Activated T-cell treated with anti-CD3 and anti-CD28 coated beads, Interleukin-2, amount 50 U/mL, for 72 hours (primary cell): ENCODE measurements around the gene AFF2. TPM values are rescaled to one million over a fixed set of nuclear protein-coding genes. Genes with fewer than 3 reads are reported as not detected.
"Not testable (repeated sequence)": the region's sequence is repeated elsewhere in the genome, so short reads cannot be mapped to it uniquely, and the experiment has no call there.

Source experiments
- ATAC-seq, 2 donors: fragments of 150-1000 bp; cut with Tn5 transposase; replicated peaks in 1 of 2; 2 replicates each; pipeline ENCODE4 v1.10.0; 2021; ENCODE audit warnings: moderate library complexity in 2 of 2, mild to moderate bottlenecking in 1 of 2
- DNase-seq, 2 donors: peaks; one replicate each; pipeline ENCODE4 v3.0.0; 2021 to 2022; ENCODE audit warnings: mixed read lengths in 1 of 2
- H3K27ac Mint-ChIP-seq: one replicate; pipeline ENCODE4 v1.8.0; 2022; ENCODE audit warnings: mild to moderate bottlenecking, moderate library complexity, mixed read lengths
- H3K27me3 Mint-ChIP-seq: one replicate; pipeline ENCODE4 v1.8.0; 2022; ENCODE audit warnings: low read depth, mixed read lengths
- H3K36me3 Mint-ChIP-seq, 2 donors: one replicate each; pipeline ENCODE4 v1.8.0; 2022; ENCODE audit warnings: mixed read lengths in 2 of 2, mild to moderate bottlenecking in 1 of 2; ENCODE audit not compliant: insufficient read depth in 2 of 2
- H3K4me1 Mint-ChIP-seq: one replicate; pipeline ENCODE4 v1.8.0; 2022; ENCODE audit warnings: low read depth, mixed read lengths
- H3K4me3 Mint-ChIP-seq, 2 donors: one replicate each; pipeline ENCODE4 v1.8.0; 2022; ENCODE audit warnings: mild to moderate bottlenecking in 2 of 2, mixed read lengths in 2 of 2, moderate library complexity in 2 of 2
- H3K9me3 Mint-ChIP-seq, 2 donors: one replicate each; pipeline ENCODE4 v1.8.0; 2022; ENCODE audit warnings: mixed read lengths in 2 of 2
- total RNA-seq, 2 donors: library from RNA; stranded (reverse); gene quantifications; one replicate each; pipeline ENCODE4 v1.2.3, GENCODE V29; 2022

Gene AFF2
- total RNA-seq, 2 donors from 2014 or later: 1.4 to 2.8 TPM

- DNase-seq: no peak
- H3K36me3 Mint-ChIP-seq: no peaks in the 10 kb centered on the region
- H3K27me3 Mint-ChIP-seq: peaks cover 12% of the 10 kb centered on the region
- H3K9me3 Mint-ChIP-seq: no peaks in the 10 kb centered on the region
- no peak overlapping the region for H3K27ac Mint-ChIP-seq
- ATAC-seq: no peak
- no peak overlapping the region for H3K4me3 Mint-ChIP-seq
- no peaks in the 10 kb centered on the region for H3K4me1 Mint-ChIP-seq
Measured at GRCh38 chrX:148647651-148648050, 147.2 kb downstream of the AFF2 start.

GRCh38 chrX:148649145-148649795 lies 148.9 kb downstream of the AFF2 start:
- Mint-ChIP-seq H3K27ac (no peak overlapping the region), H3K36me3 (no peaks in the 10 kb centered on the region), H3K4me1 (no peaks in the 10 kb centered on the region), H3K9me3 (no peaks in the 10 kb centered on the region), H3K4me3 (no peak overlapping the region), H3K27me3 (peaks cover 12% of the 10 kb centered on the region)
- ATAC-seq: peak in 1 of 2 donors; percentile 52
- DNase-seq: no peak

GRCh38 chrX:148658115-148658730 lies 157.8 kb downstream of the AFF2 start:
- H3K27me3 Mint-ChIP-seq: peaks cover 6% of the 10 kb centered on the region
- H3K4me1 Mint-ChIP-seq: peaks cover 5% of the 10 kb centered on the region
- H3K9me3 Mint-ChIP-seq: no peaks in the 10 kb centered on the region
- H3K4me3 Mint-ChIP-seq: no peak overlapping the region
- no peaks in the 10 kb centered on the region for H3K36me3 Mint-ChIP-seq
- DNase-seq (no peak), ATAC-seq (no peak)
- H3K27ac Mint-ChIP-seq: no peak overlapping the region

- H3K4me1 Mint-ChIP-seq: peaks cover 5% of the 10 kb centered on the region
- no peak for DNase-seq
- H3K27ac Mint-ChIP-seq: no peak overlapping the region
- H3K9me3 Mint-ChIP-seq: no peaks in the 10 kb centered on the region
- no peak overlapping the region for H3K4me3 Mint-ChIP-seq
- peaks cover 10% of the 10 kb centered on the region for H3K27me3 Mint-ChIP-seq
- no peaks in the 10 kb centered on the region for H3K36me3 Mint-ChIP-seq
- no peak for ATAC-seq
Measured at GRCh38 chrX:148659481-148659880, 159.1 kb downstream of the AFF2 start.

- Mint-ChIP-seq H3K27me3 (peaks cover 17% of the 10 kb centered on the region), H3K4me3 (no peak overlapping the region), H3K27ac (no peak overlapping the region), H3K36me3 (peaks cover 0 to 2% of the 10 kb centered on the region in 2 donors), H3K4me1 (peaks cover 5% of the 10 kb centered on the region), H3K9me3 (peaks cover 2 to 4% of the 10 kb centered on the region in 2 donors)
- peak in 1 of 2 donors; percentile 36 for ATAC-seq
- no peak for DNase-seq
Measured at GRCh38 chrX:148661035-148661434, 160.6 kb downstream of the AFF2 start.

GRCh38 chrX:148662014-148662413 lies 161.6 kb downstream of the AFF2 start:
- no peak overlapping the region for H3K4me3 Mint-ChIP-seq
- peaks cover 5% of the 10 kb centered on the region for H3K4me1 Mint-ChIP-seq
- peaks cover 17% of the 10 kb centered on the region for H3K27me3 Mint-ChIP-seq
- H3K36me3 Mint-ChIP-seq: peaks cover 0 to 2% of the 10 kb centered on the region in 2 donors
- no peak for DNase-seq
- ATAC-seq: no peak
- peaks cover 2 to 4% of the 10 kb centered on the region in 2 donors for H3K9me3 Mint-ChIP-seq
- no peak overlapping the region for H3K27ac Mint-ChIP-seq

- peaks cover 4 to 8% of the 10 kb centered on the region in 2 donors for H3K9me3 Mint-ChIP-seq
- no peak for ATAC-seq
- peaks cover 17% of the 10 kb centered on the region for H3K27me3 Mint-ChIP-seq
- H3K4me3 Mint-ChIP-seq: no peak overlapping the region
- no peaks in the 10 kb centered on the region for H3K4me1 Mint-ChIP-seq
- DNase-seq: no peak
- H3K27ac Mint-ChIP-seq: no peak overlapping the region
- H3K36me3 Mint-ChIP-seq: peaks cover 6 to 8% of the 10 kb centered on the region in 2 donors
Measured at GRCh38 chrX:148664171-148664570, 163.8 kb downstream of the AFF2 start.

GRCh38 chrX:148664995-148665394 lies 164.6 kb downstream of the AFF2 start:
- no peak overlapping the region for H3K27ac Mint-ChIP-seq
- ATAC-seq: no peak
- H3K36me3 Mint-ChIP-seq: peaks cover 8 to 10% of the 10 kb centered on the region in 2 donors
- H3K27me3 Mint-ChIP-seq: peaks cover 16% of the 10 kb centered on the region
- no peak overlapping the region for H3K4me3 Mint-ChIP-seq
- H3K9me3 Mint-ChIP-seq: peaks cover 6 to 13% of the 10 kb centered on the region in 2 donors
- no peaks in the 10 kb centered on the region for H3K4me1 Mint-ChIP-seq
- DNase-seq: no peak

GRCh38 chrX:148669175-148669574 lies 168.8 kb downstream of the AFF2 start:
- H3K27me3 Mint-ChIP-seq, ATAC-seq, H3K4me3 Mint-ChIP-seq, H3K27ac Mint-ChIP-seq, H3K4me1 Mint-ChIP-seq, DNase-seq: not testable (repeated sequence)
- peaks cover 9 to 16% of the 10 kb centered on the region in 2 donors for H3K9me3 Mint-ChIP-seq
- peaks cover 8 to 11% of the 10 kb centered on the region in 2 donors for H3K36me3 Mint-ChIP-seq

- ATAC-seq (no peak), DNase-seq (no peak)
- Mint-ChIP-seq H3K27me3 (no peaks in the 10 kb centered on the region), H3K4me1 (no peaks in the 10 kb centered on the region), H3K9me3 (peaks cover 9 to 13% of the 10 kb centered on the region in 2 donors), H3K27ac (no peak overlapping the region), H3K36me3 (peaks cover 8 to 10% of the 10 kb centered on the region in 2 donors), H3K4me3 (no peak overlapping the region)
Measured at GRCh38 chrX:148670277-148670676, 169.9 kb downstream of the AFF2 start.

- peaks cover 9% of the 10 kb centered on the region for H3K27me3 Mint-ChIP-seq
- DNase-seq: no peak
- H3K4me3 Mint-ChIP-seq: no peak overlapping the region
- peaks cover 5 to 6% of the 10 kb centered on the region in 2 donors for H3K36me3 Mint-ChIP-seq
- H3K27ac Mint-ChIP-seq: no peak overlapping the region
- ATAC-seq: no peak
- no peaks in the 10 kb centered on the region for H3K4me1 Mint-ChIP-seq
- peaks cover 5 to 10% of the 10 kb centered on the region in 2 donors for H3K9me3 Mint-ChIP-seq
Measured at GRCh38 chrX:148672517-148672916, 172.1 kb downstream of the AFF2 start.

GRCh38 chrX:148681605-148682004 lies 181.2 kb downstream of the AFF2 start:
- Mint-ChIP-seq H3K4me3 (no peak overlapping the region), H3K27ac (no peak overlapping the region), H3K27me3 (peaks cover 9% of the 10 kb centered on the region), H3K9me3 (no peaks in the 10 kb centered on the region), H3K4me1 (no peaks in the 10 kb centered on the region), H3K36me3 (no peaks in the 10 kb centered on the region)
- ATAC-seq (no peak), DNase-seq (no peak)

- DNase-seq (no peak), ATAC-seq (no peak)
- no peak overlapping the region for H3K27ac Mint-ChIP-seq
- no peaks in the 10 kb centered on the region for H3K4me1 Mint-ChIP-seq
- H3K27me3 Mint-ChIP-seq: peaks cover 5% of the 10 kb centered on the region
- H3K36me3 Mint-ChIP-seq: no peaks in the 10 kb centered on the region
- no peak overlapping the region for H3K4me3 Mint-ChIP-seq
- H3K9me3 Mint-ChIP-seq: no peaks in the 10 kb centered on the region
Measured at GRCh38 chrX:148682206-148682605, 181.8 kb downstream of the AFF2 start.

- no peak overlapping the region for H3K27ac Mint-ChIP-seq
- no peaks in the 10 kb centered on the region for H3K4me1 Mint-ChIP-seq
- no peak overlapping the region for H3K4me3 Mint-ChIP-seq
- DNase-seq (no peak), ATAC-seq (no peak)
- no peaks in the 10 kb centered on the region for H3K27me3 Mint-ChIP-seq
- peaks cover 2 to 3% of the 10 kb centered on the region in 2 donors for H3K9me3 Mint-ChIP-seq
- H3K36me3 Mint-ChIP-seq: no peaks in the 10 kb centered on the region
Measured at GRCh38 chrX:148691456-148691855, 191.0 kb downstream of the AFF2 start.
